ENCODE measurements around the gene COL8A2.

COL8A2 gene

GRCh38 chr1:36154765-36155407 is 29.9 kb upstream of the COL8A2 start:
- H3K4me2 ChIP-seq (ENCODE audit: low read length): peak overlapping the region; percentile 87
- peaks cover 59% of the 10 kb centered on the region for H3K4me1 ChIP-seq (ENCODE audit: insufficient read depth, low read length, severe bottlenecking)
- TF ChIP-seq EZH2 (IDR thresholded peaks at IDR 0.05; ENCODE audit: borderline replicate concordance, low read length): no peak
- TF ChIP-seq, protein P1, sequence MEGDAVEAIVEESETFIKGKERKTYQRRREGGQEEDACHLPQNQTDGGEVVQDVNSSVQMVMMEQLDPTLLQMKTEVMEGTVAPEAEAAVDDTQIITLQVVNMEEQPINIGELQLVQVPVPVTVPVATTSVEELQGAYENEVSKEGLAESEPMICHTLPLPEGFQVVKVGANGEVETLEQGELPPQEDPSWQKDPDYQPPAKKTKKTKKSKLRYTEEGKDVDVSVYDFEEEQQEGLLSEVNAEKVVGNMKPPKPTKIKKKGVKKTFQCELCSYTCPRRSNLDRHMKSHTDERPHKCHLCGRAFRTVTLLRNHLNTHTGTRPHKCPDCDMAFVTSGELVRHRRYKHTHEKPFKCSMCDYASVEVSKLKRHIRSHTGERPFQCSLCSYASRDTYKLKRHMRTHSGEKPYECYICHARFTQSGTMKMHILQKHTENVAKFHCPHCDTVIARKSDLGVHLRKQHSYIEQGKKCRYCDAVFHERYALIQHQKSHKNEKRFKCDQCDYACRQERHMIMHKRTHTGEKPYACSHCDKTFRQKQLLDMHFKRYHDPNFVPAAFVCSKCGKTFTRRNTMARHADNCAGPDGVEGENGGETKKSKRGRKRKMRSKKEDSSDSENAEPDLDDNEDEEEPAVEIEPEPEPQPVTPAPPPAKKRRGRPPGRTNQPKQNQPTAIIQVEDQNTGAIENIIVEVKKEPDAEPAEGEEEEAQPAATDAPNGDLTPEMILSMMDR (IDR thresholded peaks at IDR 0.05; ENCODE audit: low read length): no peak
- no peaks in the 10 kb centered on the region for H3K9me2 ChIP-seq (ENCODE audit: low read depth, low read length)
- no peaks in the 10 kb centered on the region for H3K27me3 ChIP-seq (ENCODE audit: insufficient read depth, low read length)
- peak overlapping the region; percentile 72 for H3K4me3 ChIP-seq (ENCODE audit: low read depth, low read length, poor library complexity, severe bottlenecking)
- peak overlapping the region; percentile 60 for H3K27ac ChIP-seq (ENCODE audit: low read depth, low read length, poor library complexity, severe bottlenecking)
- H4K20me1 ChIP-seq (ENCODE audit: insufficient read depth, low read length): no peaks in the 10 kb centered on the region
- H3K9me3 ChIP-seq (ENCODE audit: low read length): no peaks in the 10 kb centered on the region
- H3K79me2 ChIP-seq (ENCODE audit: insufficient read depth, low read length): peaks cover 27% of the 10 kb centered on the region
- H3K36me3 ChIP-seq (ENCODE audit: insufficient read depth, low read length): no peaks in the 10 kb centered on the region
- no peaks in the 10 kb centered on the region for H3F3A ChIP-seq (ENCODE audit: insufficient read depth, low read length)
- no peak overlapping the region for H2AFZ ChIP-seq (ENCODE audit: low read length)
- H3K9ac ChIP-seq (ENCODE audit: low read length): peak overlapping the region; percentile 80

DNA sequence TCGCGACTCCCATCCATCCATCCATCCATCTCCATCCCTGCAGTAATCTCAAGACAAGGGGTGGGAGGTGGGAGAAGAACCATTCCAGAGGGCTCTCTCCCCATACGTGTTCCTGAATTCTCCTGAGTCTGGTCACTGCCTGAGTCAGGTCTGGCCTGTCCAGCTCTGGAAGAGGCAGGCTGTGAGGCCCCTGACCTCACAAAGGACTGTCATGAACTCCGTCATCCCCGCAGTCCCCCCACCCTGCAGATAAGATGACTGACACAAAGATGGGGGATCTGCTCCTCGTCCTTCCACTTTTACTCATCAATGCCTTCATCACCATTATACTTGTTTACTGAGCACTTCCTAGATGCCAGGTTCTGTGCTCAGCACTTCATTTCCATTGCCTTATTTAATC is 29.3 kb upstream of the COL8A2 start:
- Histone ChIP-seq H3K27me3 (ENCODE audit: insufficient read depth, low read length) (no peaks in the 10 kb centered on the region), H3K36me3 (ENCODE audit: insufficient read depth, low read length) (no peaks in the 10 kb centered on the region), H3K4me3 (ENCODE audit: low read depth, low read length, poor library complexity, severe bottlenecking) (no peak overlapping the region), H2AFZ (ENCODE audit: low read length) (no peak overlapping the region), H3K9me2 (ENCODE audit: low read depth, low read length) (no peaks in the 10 kb centered on the region), H3K4me2 (ENCODE audit: low read length) (no peak overlapping the region), H4K20me1 (ENCODE audit: insufficient read depth, low read length) (no peaks in the 10 kb centered on the region), H3K79me2 (ENCODE audit: insufficient read depth, low read length) (peaks cover 21% of the 10 kb centered on the region), H3K9me3 (ENCODE audit: low read length) (no peaks in the 10 kb centered on the region), H3K27ac (ENCODE audit: low read depth, low read length, poor library complexity, severe bottlenecking) (no peak overlapping the region), H3F3A (ENCODE audit: insufficient read depth, low read length) (no peaks in the 10 kb centered on the region), H3K4me1 (ENCODE audit: insufficient read depth, low read length, severe bottlenecking) (peaks cover 57% of the 10 kb centered on the region), H3K9ac (ENCODE audit: low read length) (no peak overlapping the region)
- TF ChIP-seq EZH2 (IDR thresholded peaks at IDR 0.05; ENCODE audit: borderline replicate concordance, low read length): no peak
- TF ChIP-seq, protein P1 (IDR thresholded peaks at IDR 0.05; ENCODE audit: low read length): no peak

- Histone ChIP-seq H3K9me2 (ENCODE audit: low read depth, low read length) (no peaks in the 10 kb centered on the region), H3K27me3 (ENCODE audit: insufficient read depth, low read length) (no peaks in the 10 kb centered on the region), H2AFZ (ENCODE audit: low read length) (no peak overlapping the region), H3K9me3 (ENCODE audit: low read length) (no peaks in the 10 kb centered on the region), H3K4me3 (ENCODE audit: low read depth, low read length, poor library complexity, severe bottlenecking) (no peak overlapping the region), H3F3A (ENCODE audit: insufficient read depth, low read length) (no peaks in the 10 kb centered on the region), H3K4me1 (ENCODE audit: insufficient read depth, low read length, severe bottlenecking) (peaks cover 54% of the 10 kb centered on the region), H3K4me2 (ENCODE audit: low read length) (no peak overlapping the region), H3K79me2 (ENCODE audit: insufficient read depth, low read length) (peaks cover 19% of the 10 kb centered on the region), H3K9ac (ENCODE audit: low read length) (no peak overlapping the region), H4K20me1 (ENCODE audit: insufficient read depth, low read length) (no peaks in the 10 kb centered on the region), H3K27ac (ENCODE audit: low read depth, low read length, poor library complexity, severe bottlenecking) (no peak overlapping the region), H3K36me3 (ENCODE audit: insufficient read depth, low read length) (no peaks in the 10 kb centered on the region)
- TF ChIP-seq, protein P1 (IDR thresholded peaks at IDR 0.05; ENCODE audit: low read length): no peak
- TF ChIP-seq EZH2 (IDR thresholded peaks at IDR 0.05; ENCODE audit: borderline replicate concordance, low read length): no peak
Measured at GRCh38 chr1:36153476-36153875, 28.5 kb upstream of the COL8A2 start.

Data from OCI-LY1 (cell line).